MM.1S (cell line): ENCODE measurements around the gene SYNE2.

Source experiments
- EZH2 ChIP-seq: fragments of 300-600 bp; sonication (generic); optimal IDR thresholded peaks from 2 replicates; pipeline ENCODE3; 2017; ENCODE audit warnings: low read depth, mild to moderate bottlenecking, antibody characterized with exemption, low read length, mixed read lengths
- TF ChIP-seq, protein P1 (sequence below): fragments of 300-600 bp; sonication (generic); IDR thresholded peaks from 2 replicates; pipeline ENCODE4 v1.5.1; 2016; ENCODE audit warnings: antibody characterized with exemption, low read length, mixed read lengths

- TF ChIP-seq, protein P1, sequence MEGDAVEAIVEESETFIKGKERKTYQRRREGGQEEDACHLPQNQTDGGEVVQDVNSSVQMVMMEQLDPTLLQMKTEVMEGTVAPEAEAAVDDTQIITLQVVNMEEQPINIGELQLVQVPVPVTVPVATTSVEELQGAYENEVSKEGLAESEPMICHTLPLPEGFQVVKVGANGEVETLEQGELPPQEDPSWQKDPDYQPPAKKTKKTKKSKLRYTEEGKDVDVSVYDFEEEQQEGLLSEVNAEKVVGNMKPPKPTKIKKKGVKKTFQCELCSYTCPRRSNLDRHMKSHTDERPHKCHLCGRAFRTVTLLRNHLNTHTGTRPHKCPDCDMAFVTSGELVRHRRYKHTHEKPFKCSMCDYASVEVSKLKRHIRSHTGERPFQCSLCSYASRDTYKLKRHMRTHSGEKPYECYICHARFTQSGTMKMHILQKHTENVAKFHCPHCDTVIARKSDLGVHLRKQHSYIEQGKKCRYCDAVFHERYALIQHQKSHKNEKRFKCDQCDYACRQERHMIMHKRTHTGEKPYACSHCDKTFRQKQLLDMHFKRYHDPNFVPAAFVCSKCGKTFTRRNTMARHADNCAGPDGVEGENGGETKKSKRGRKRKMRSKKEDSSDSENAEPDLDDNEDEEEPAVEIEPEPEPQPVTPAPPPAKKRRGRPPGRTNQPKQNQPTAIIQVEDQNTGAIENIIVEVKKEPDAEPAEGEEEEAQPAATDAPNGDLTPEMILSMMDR, result no peak
- TF ChIP-seq EZH2, result no peak
Measured at GRCh38 chr14:64159588-64159987, 306.8 kb downstream of the SYNE2 start.
